HL-60/S4 treated with phorbol 12-myristate 13-acetate at 8.2 ng/mL for 4 days and 3 days (cell line): ENCODE data around the gene ERGIC3.
"Not testable (repeated sequence)": the region's sequence is repeated elsewhere in the genome, so short reads cannot be mapped to it uniquely, and the experiment has no call there.

Experiments used
- in situ Hi-C: fragments of 300-500 bp; cut with MboI; formaldehyde crosslinking; loops from 2 replicates; pipeline ENCODE4 v1.15.0; 2022; ENCODE audit warnings: low sequenced_read_pairs

The ERGIC3 gene

DNA sequence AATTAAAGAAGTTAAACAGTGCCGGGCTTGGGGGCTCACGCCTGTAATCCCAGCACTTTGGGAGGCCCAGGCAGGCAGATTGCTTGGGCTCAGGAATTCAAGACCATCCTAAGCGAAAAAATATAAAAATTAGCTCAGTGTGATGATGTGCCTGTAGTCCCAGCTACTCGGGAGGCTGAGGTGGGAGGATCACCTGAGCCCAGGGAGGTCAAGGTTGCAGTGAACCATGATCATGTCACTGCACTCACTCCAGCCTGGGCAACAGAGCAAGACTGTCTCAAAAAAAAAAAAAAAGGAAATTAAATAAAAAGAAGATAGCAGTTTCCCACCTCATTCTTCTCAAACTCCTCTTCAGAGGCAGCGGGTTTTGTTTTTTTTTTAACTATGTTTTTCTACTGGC is 24.1 kb upstream of the ERGIC3 start:
- in situ Hi-C loops = not testable (repeated sequence)

DNA sequence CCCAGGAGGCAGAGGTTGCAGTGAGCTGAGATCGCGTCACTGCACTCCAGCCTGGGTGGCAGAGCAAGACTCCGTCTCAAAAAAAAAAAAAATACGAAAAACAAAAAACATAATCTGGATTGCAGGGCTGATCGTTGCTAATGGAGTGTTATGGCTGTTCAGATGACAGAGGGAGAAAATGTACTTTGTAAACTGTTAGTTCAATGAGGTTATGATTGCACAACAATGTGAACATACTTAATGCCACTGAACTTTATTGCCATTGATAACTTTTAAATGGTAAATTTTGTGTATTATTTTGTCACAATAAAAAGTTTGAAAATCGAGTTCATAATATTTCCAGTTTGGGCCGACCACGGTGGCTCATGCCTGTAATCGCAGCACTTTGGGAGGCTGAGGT is 22.9 kb upstream of the ERGIC3 start:
- in situ Hi-C loops = no loop called here

- in situ Hi-C loops = no loop called here
Observed at GRCh38 chr20:35523298-35523888, 18.5 kb upstream of the ERGIC3 start.

GRCh38 chr20:35525639-35526038 is 16.2 kb upstream of the ERGIC3 start:
- in situ Hi-C loops = no loop called here

GRCh38 chr20:35527122-35527769 is 14.6 kb upstream of the ERGIC3 start:
- in situ Hi-C loops = no loop called here

GRCh38 chr20:35529552-35529951 is 12.3 kb upstream of the ERGIC3 start, which contains the start of gene C20orf173:
TSS of gene C20orf173 (minus strand) at chr20:35529652. CDS start at chr20:35529373, 279 bp downstream.
- in situ Hi-C loops = no loop called here

DNA sequence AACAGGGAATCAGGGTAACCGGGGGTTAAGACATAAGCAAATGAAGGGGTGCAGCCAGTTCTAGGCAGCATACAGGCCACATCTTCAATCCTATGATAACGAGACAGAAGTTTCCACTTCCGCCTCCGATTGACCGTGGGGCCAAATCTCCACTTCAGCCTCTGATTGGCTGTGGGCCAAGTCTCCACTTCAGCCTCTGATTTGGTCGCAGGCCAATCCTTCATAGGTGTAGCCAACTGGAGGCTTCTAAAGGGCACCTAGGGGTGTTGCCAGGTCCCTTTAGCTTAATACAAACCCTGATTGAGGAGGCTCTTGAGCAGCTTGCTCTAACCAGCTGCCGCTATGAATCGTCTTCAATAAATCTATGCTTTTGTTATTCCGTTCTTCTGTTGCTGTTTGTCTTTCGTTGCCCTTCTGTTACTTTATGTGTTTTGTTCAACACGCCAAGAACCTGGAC is 2.1 kb upstream of the ERGIC3 start:
- in situ Hi-C loops = no loop called here

GRCh38 chr20:35541118-35541782 is 628 bp upstream of the ERGIC3 start:
- in situ Hi-C loops = no loop called here

DNA sequence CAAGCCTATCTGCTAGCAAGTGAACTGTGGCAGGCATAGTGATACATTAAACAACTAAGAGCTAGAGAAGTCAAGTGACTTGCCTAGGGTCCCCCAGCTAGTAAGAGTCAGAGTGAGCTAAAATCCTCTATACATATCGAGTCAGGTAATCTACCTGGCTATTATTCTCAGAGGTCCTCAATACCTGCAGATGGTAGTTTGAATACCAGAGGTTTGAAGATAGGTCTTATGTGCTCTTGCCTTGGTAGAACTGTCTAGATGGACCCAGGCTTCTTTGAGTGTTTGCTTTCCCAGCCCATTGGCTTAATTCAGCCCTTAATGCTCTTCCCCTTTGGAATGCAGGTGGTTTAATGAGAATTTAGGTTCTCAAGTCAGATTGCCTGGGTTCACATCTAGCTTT is 1.1 kb downstream of the ERGIC3 start:
- in situ Hi-C loops = no loop called here

- in situ Hi-C loops = no loop called here
Observed at GRCh38 chr20:35544436-35544835, 2.6 kb downstream of the ERGIC3 start.

- in situ Hi-C loops = not testable (repeated sequence)
Observed at GRCh38 chr20:35544941-35545340, 3.1 kb downstream of the ERGIC3 start.

DNA sequence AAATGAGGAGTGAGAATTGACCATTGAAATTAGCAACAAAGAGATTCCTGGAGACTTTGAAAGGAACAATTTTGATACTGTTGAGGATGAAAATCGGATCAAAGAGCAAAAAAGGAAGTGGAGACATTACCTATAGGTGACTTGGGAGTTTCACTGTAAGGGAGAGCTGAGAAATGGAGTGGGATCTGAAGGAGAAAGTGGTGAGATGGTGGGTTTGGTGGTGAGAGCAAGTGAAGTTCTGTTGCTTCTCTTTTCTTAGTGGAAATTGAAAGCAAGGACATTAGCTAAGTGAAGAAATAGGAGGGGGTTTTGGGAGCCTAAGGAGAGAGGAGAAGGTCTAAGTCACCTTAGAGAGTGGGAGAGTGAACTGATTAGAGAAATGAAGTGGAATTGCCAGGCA is 4.2 kb downstream of the ERGIC3 start:
- in situ Hi-C loops = no loop called here

DNA sequence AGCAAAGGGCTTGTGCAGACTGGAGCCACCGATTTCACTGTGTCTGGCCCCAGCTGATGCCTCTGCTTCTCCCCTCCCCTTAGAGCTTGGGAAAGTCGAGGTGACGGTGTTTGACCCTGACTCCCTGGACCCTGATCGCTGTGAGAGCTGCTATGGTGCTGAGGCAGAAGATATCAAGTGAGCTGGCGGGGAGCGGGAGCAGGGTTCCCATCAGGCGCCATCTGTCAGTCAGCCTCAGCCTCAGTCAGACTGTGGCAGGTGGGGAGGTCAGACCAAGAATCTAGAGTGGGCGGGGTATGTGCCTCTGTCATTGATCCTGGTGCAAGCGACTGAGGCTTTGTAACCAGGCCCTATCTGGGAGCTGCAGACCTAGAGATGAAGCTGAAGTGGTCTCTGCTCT is 5.5 kb downstream of the ERGIC3 start:
- in situ Hi-C loops = no loop called here

DNA sequence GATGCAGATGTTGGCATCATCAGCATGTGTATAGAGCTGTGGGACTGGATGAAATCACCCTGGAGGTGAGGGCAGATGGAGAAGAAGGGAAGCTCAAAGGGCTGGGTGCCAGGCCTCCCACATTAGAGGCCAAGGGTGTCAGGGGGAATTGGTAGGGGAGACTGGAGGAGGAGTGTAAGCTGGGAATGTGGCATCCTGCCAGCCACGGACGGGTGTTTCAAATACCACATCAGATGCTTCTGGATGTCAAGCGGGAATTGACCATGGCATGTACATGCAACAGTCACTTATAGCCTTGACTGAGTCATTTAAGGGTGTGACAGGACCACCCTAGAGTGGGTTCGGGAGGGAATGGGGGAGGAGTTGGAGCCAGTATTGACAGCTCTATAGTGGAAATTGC is 9.6 kb downstream of the ERGIC3 start:
- in situ Hi-C loops = no loop called here

DNA sequence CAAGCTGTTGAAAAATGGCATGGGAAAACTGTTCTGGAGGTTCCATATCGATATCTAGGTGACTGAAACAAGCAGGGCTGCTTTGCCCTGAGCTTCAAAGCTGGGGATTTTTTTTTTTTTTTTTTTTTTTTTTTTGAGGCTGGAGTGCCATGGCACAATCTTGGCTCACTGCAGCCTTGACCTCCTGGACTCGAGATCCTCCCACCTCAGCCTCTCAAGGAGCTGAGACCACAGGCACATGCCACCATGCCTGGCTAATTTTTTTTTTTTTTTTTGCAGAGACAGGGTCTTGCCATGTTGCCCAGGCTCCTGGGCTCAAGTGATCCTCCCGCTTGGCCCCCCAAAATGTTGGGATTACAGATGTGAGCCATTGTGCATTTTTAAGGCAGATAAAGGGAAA is 11.0 kb downstream of the ERGIC3 start:
- in situ Hi-C loops = no loop called here

- in situ Hi-C loops = not testable (repeated sequence)
Observed at GRCh38 chr20:35555461-35555860, 13.6 kb downstream of the ERGIC3 start.

- in situ Hi-C loops = no loop called here
Observed at GRCh38 chr20:35555951-35556645, 14.2 kb downstream of the ERGIC3 start.

GRCh38 chr20:35556871-35557270 is 15.0 kb downstream of the ERGIC3 start:
- in situ Hi-C loops = no loop called here

GRCh38 chr20:35558451-35558850 is 16.6 kb downstream of the ERGIC3 start:
- in situ Hi-C loops = no loop called here

- in situ Hi-C loops = no loop called here
Observed at GRCh38 chr20:35559042-35559693, 17.3 kb downstream of the ERGIC3 start.

DNA sequence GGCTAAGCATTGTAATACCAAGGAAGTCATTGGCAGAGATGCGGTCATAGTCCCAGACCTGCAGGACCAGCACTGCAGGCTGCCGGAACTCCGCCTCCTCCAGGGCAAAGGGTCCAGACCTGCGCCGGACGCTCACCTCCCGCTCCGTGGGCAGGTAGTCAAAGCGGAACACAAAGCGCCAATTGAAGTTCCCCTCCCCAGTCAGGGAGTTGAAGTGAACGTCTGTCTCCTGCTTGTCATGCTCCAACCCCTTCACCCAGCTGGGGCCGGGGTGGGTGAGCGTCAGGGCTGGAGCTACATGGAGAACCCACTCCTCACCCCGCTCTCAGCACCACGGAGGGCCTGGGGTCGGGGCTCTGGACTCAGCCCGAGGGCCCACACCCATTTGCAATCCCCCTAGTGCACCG is 18.2 kb downstream of the ERGIC3 start:
- in situ Hi-C loops = no loop called here
